Subcutaneous adipose tissue (tissue), 4 donors: ENCODE data around the gene CEP89. TPM values are rescaled to one million over a fixed set of nuclear protein-coding genes. Genes with fewer than 3 reads are reported as not detected.

Source experiments
- CTCF ChIP-seq: fragments of 450-650 bp; IDR thresholded peaks from one replicate; pipeline ENCODE4 v1.5.1; 2016; ENCODE audit warnings: low read depth, mild to moderate bottlenecking, control low read depth, antibody characterized with exemption, moderate library complexity
- total RNA-seq, 4 donors: library from RNA; depleted of rRNA; stranded (reverse); fragments of >200 nt; gene quantifications; one replicate each; pipeline ENCODE4 v1.1.0, GENCODE V29; 2016

The CEP89 gene
- total RNA-seq, 4 donors from 2014 or later: 9.9 to 14.3 (median 11.5) TPM

DNA sequence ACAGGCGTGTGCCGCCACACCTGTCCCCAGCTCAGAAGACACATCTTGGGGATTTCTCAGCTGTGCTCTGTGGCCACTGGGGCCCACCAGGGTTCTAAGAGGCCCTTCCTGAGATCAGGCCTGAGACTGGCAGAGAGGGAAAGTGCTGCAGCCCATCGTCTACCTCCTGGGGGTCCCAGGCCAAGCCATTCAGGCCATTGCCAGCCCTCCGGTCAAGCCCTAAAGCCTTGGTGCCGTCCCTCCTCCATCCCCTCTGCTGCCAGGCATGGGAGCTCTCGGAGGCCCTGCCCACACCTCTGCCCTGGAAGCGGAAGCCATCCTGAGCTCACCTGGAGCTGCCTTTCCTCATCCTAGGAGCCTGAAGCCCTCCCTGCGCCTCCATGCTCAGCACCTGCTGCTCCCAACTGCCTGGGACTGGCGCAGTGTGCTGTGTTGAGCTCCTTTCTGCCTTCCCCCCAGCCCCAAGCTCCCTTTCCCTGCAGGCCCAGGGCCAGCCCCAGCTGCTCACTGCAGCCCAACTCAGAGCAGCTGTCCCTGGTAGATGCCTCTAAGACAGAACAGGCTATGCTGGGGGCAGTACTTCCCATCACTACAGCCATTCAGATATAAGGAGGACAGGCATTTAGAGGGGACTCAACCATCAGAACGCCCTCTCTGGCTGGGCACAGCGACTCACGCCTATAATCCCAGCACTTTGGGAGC, 105.0 kb downstream of the CEP89 start:
- TF ChIP-seq CTCF: no peak

GRCh38 chr19:32866061-32866460, 105.7 kb downstream of the CEP89 start:
- no peak for TF ChIP-seq CTCF

GRCh38 chr19:32865326-32865725, 106.4 kb downstream of the CEP89 start:
- TF ChIP-seq CTCF: no peak

- no peak for TF ChIP-seq CTCF
Measured at GRCh38 chr19:32864318-32865007, 107.3 kb downstream of the CEP89 start.

GRCh38 chr19:32863841-32864240, 107.9 kb downstream of the CEP89 start:
- TF ChIP-seq CTCF: no peak

DNA sequence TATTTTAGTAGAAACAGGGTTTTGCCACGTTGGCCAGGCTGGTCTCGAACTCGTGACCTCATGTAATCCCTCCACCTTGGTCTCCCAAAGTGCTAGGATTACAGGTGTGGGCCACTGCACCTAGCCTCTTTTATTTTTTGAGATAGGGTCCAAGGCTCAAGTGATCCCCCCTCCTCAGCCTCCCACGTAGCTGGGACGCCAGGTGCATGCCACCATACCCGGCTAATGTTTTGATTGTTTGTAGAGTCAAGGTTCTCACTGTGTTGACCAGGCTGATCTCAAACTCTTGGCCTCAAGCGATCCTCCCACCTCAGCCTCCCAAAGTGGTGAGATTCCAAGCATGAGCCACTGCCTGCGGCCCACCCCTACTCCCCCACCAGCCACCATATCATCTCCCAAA, 108.5 kb downstream of the CEP89 start:
- no peak for TF ChIP-seq CTCF

DNA sequence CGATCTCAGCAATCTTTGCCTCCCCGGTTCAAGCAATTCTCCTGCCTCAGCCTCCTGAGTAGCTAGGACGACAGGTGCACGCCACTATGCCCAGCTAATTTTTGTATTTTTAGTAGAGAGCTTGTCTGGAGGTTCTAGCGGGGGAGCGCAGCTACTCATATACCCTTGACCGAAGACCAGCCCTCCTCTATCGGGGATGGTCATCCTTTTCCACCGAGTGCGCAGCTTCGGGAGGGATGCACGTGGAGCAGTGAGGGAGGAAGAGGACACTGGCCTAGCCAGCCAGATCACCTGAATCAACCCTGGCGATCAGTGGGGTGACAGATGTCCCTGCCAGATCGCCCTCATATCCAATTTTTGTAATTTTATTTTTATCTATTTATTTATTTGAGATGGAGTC, 109.0 kb downstream of the CEP89 start:
- TF ChIP-seq CTCF: no peak
